ENCODE measurements around the gene ITGA1. TPM values are rescaled to one million over a fixed set of nuclear protein-coding genes. Genes with fewer than 3 reads are reported as not detected.

ITGA1 gene
- total and polyA plus RNA-seq, 4 donors = 24.2 to 187 (median 48.5) TPM

GRCh38 chr5:52863715-52864290 lies 76.1 kb downstream of the ITGA1 start:
- no peaks in the 10 kb centered on the region for H3K27me3 ChIP-seq (ENCODE audit: control insufficient read depth in 4 of 4, insufficient read depth in 4 of 4, low read length in 3 of 4)
- no peak overlapping the region for H3K9ac ChIP-seq (ENCODE audit: low read depth in 1 of 2, low read length in 2 of 2)
- peak overlapping the region; percentile 23 to 32 for H3K27ac ChIP-seq (ENCODE audit: low read depth in 1 of 2, low read length in 2 of 2)
- H3K4me3 ChIP-seq (ENCODE audit: low read depth in 1 of 3, low read length in 3 of 3) = no peak overlapping the region
- TF ChIP-seq GABPA (IDR thresholded peaks at IDR 0.05 in 1 of 2, conservative IDR thresholded peaks at IDR 0.05 in 1 of 2) (no peak), MAX (IDR thresholded peaks at IDR 0.05) (peak; percentile 7)
- H3K4me1 ChIP-seq (ENCODE audit: control insufficient read depth in 4 of 4, insufficient read depth in 4 of 4, low read length in 3 of 4) = no peaks in the 10 kb centered on the region
- DNase-seq (ENCODE audit: low spot score) = no peak
- peaks cover 2 to 14% (median 8%) of the 10 kb centered on the region in 4 donors for H3K36me3 ChIP-seq (ENCODE audit: control insufficient read depth in 4 of 4, insufficient read depth in 3 of 4, low read depth in 1 of 4, low read length in 3 of 4)
- 57% methylated on average over 2 of the region's 2 CpGs for WGBS
- H3K9me3 ChIP-seq (ENCODE audit: control insufficient read depth in 4 of 4, low read length in 3 of 4) = no peaks in the 10 kb centered on the region

GRCh38 chr5:52864371-52864770 lies 76.7 kb downstream of the ITGA1 start:
- H3K27me3 ChIP-seq (ENCODE audit: control insufficient read depth in 4 of 4, insufficient read depth in 4 of 4, low read length in 3 of 4) = no peaks in the 10 kb centered on the region
- H3K27ac ChIP-seq (ENCODE audit: low read depth in 1 of 2, low read length in 2 of 2) = peak overlapping the region in 1 of 2 donors; percentile 23
- no peak for DNase-seq (ENCODE audit: low spot score)
- TF ChIP-seq MAX (IDR thresholded peaks at IDR 0.05) (no peak), SP1 (IDR thresholded peaks at IDR 0.05) (peak; percentile 7), TAF1 (conservative IDR thresholded peaks at IDR 0.05) (no peak), GABPA (IDR thresholded peaks at IDR 0.05 in 1 of 2, conservative IDR thresholded peaks at IDR 0.05 in 1 of 2) (no peak), YY1 (IDR thresholded peaks at IDR 0.05) (no peak), HNF4A (conservative IDR thresholded peaks at IDR 0.05) (no peak), ATF3 (IDR thresholded peaks at IDR 0.05) (no peak), RAD21 (IDR thresholded peaks at IDR 0.05) (no peak), HNF4G (IDR thresholded peaks at IDR 0.05) (no peak), RXRA (IDR thresholded peaks at IDR 0.05) (peak in 1 of 2 donors; percentile 27), CTCF (IDR thresholded peaks at IDR 0.05; ENCODE audit: low read depth, low read length, missing input control) (no peak), FOXA2 (IDR thresholded peaks at IDR 0.05) (no peak)
- H3K9me3 ChIP-seq (ENCODE audit: control insufficient read depth in 4 of 4, low read length in 3 of 4) = no peaks in the 10 kb centered on the region
- peaks cover 2 to 16% (median 8%) of the 10 kb centered on the region in 4 donors for H3K36me3 ChIP-seq (ENCODE audit: control insufficient read depth in 4 of 4, insufficient read depth in 3 of 4, low read depth in 1 of 4, low read length in 3 of 4)
- H3K4me3 ChIP-seq (ENCODE audit: low read depth in 1 of 3, low read length in 3 of 3) = no peak overlapping the region
- H3K4me1 ChIP-seq (ENCODE audit: control insufficient read depth in 4 of 4, insufficient read depth in 4 of 4, low read length in 3 of 4) = no peaks in the 10 kb centered on the region
- no peak overlapping the region for H3K9ac ChIP-seq (ENCODE audit: low read depth in 1 of 2, low read length in 2 of 2)
- WGBS = 59% methylated on average over 2 of the region's 2 CpGs

GRCh38 chr5:52864884-52865283 lies 77.2 kb downstream of the ITGA1 start:
- Histone ChIP-seq H3K27ac (ENCODE audit: low read depth in 1 of 2, low read length in 2 of 2) (peak overlapping the region in 1 of 2 donors; percentile 7), H3K4me1 (ENCODE audit: control insufficient read depth in 4 of 4, insufficient read depth in 4 of 4, low read length in 3 of 4) (no peaks in the 10 kb centered on the region), H3K9me3 (ENCODE audit: control insufficient read depth in 4 of 4, low read length in 3 of 4) (no peaks in the 10 kb centered on the region), H3K27me3 (ENCODE audit: control insufficient read depth in 4 of 4, insufficient read depth in 4 of 4, low read length in 3 of 4) (no peaks in the 10 kb centered on the region), H3K4me3 (ENCODE audit: low read depth in 1 of 3, low read length in 3 of 3) (no peak overlapping the region), H3K36me3 (ENCODE audit: control insufficient read depth in 4 of 4, insufficient read depth in 3 of 4, low read depth in 1 of 4, low read length in 3 of 4) (peaks cover 2 to 16% (median 8%) of the 10 kb centered on the region in 4 donors), H3K9ac (ENCODE audit: low read depth in 1 of 2, low read length in 2 of 2) (no peak overlapping the region)
- no peak for DNase-seq (ENCODE audit: low spot score)
- WGBS = 81% methylated on average over 3 of the region's 3 CpGs
- TF ChIP-seq ZBTB33 (IDR thresholded peaks at IDR 0.05) (no peak), RXRA (IDR thresholded peaks at IDR 0.05) (no peak), CTCF (IDR thresholded peaks at IDR 0.05; ENCODE audit: low read depth, low read length, missing input control) (no peak), JUND (IDR thresholded peaks at IDR 0.05) (no peak), GABPA (IDR thresholded peaks at IDR 0.05 in 1 of 2, conservative IDR thresholded peaks at IDR 0.05 in 1 of 2) (no peak), NR2F2 (IDR thresholded peaks at IDR 0.05) (no peak), YY1 (IDR thresholded peaks at IDR 0.05) (no peak), FOXA2 (IDR thresholded peaks at IDR 0.05) (no peak), HNF4G (IDR thresholded peaks at IDR 0.05) (no peak), RAD21 (IDR thresholded peaks at IDR 0.05) (no peak), ATF3 (IDR thresholded peaks at IDR 0.05) (no peak), EGR1 (IDR thresholded peaks at IDR 0.05; ENCODE audit: low read depth in 2 of 2) (no peak)

Measured in liver (tissue), 9 donors.